SK-N-MC (cell line): ENCODE results near the gene MYO10.

Experiments
- EZH2 ChIP-seq: fragments of 200-600 bp; sonication (generic); IDR thresholded peaks from one replicate; pipeline ENCODE4 v1.6.1; 2017; ENCODE audit warnings: antibody characterized with exemption
- POLR2AphosphoS5 ChIP-seq: IDR thresholded peaks from 2 replicates; pipeline ENCODE4 v1.6.1; 2012; ENCODE audit warnings: mild to moderate bottlenecking, low read depth, low read length, borderline replicate concordance

DNA sequence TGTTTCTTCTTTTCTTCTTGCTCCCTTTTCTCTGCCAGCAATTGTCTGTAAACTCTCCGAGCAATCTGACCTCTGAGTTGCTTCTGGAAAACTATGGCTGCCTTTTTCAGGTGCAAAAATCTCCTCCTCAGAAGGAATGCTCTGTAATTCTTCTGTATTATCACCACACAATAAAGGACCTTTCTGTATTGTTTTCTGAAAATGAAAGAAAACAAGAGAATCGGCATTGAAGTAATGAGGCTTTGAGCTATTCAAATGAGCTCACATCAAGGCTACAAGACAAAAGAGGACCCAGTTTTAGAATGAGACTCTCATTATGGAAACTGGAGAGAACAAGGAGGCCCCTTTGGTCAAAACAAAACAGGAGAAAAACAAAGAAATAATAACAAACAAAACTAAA, 233.1 kb downstream of the MYO10 start:
- TF ChIP-seq EZH2 (no peak), POLR2AphosphoS5 (no peak)
